Inflammatory macrophage (primary cell): ENCODE results near the gene C6orf89.
"Not testable (repeated sequence)": the region's sequence is repeated elsewhere in the genome, so short reads cannot be mapped to it uniquely, and the experiment has no call there.

Source experiments
- DNase-seq, 2 donors: peaks; one replicate each; pipeline ENCODE4 v3.0.0-alpha.2; 2020 to 2022

C6orf89 gene

GRCh38 chr6:36924778-36925374, 39.1 kb downstream of the C6orf89 start:
- DNase-seq: no peak

GRCh38 chr6:36925809-36926208, 40.1 kb downstream of the C6orf89 start:
- no peak for DNase-seq

- DNase-seq: no peak
These were observed 41.2 kb downstream of the C6orf89 start for GRCh38 chr6:36926708-36927513.

- DNase-seq: no peak
These were observed 42.2 kb downstream of the C6orf89 start for GRCh38 chr6:36927691-36928546.

GRCh38 chr6:36928547-36928918, 42.8 kb downstream of the C6orf89 start:
- DNase-seq: no peak

GRCh38 chr6:36929152-36929551, 43.4 kb downstream of the C6orf89 start:
- no peak for DNase-seq

- no peak for DNase-seq
These were observed 43.9 kb downstream of the C6orf89 start for GRCh38 chr6:36929607-36930006.

GRCh38 chr6:36930483-36930882, 44.7 kb downstream of the C6orf89 start:
- DNase-seq: no peak

- no peak for DNase-seq
These were observed 47.4 kb downstream of the C6orf89 start for GRCh38 chr6:36933102-36933501.

GRCh38 chr6:36933519-36933918, 47.8 kb downstream of the C6orf89 start:
- DNase-seq: no peak

GRCh38 chr6:36934901-36935300, 49.1 kb downstream of the C6orf89 start:
- DNase-seq: no peak

- DNase-seq: no peak
These were observed 51.1 kb downstream of the C6orf89 start for GRCh38 chr6:36936824-36937223.

- no peak for DNase-seq
These were observed 52.1 kb downstream of the C6orf89 start for GRCh38 chr6:36937896-36938295.

- no peak for DNase-seq
These were observed 52.8 kb downstream of the C6orf89 start for GRCh38 chr6:36938536-36938935.

- not testable (repeated sequence) for DNase-seq
These were observed 53.3 kb downstream of the C6orf89 start for GRCh38 chr6:36939005-36939404.

GRCh38 chr6:36940027-36940426, 54.3 kb downstream of the C6orf89 start:
- no peak for DNase-seq

GRCh38 chr6:36941561-36941960, 55.8 kb downstream of the C6orf89 start:
- not testable (repeated sequence) for DNase-seq

GRCh38 chr6:36942329-36942728, 56.6 kb downstream of the C6orf89 start:
- DNase-seq: not testable (repeated sequence)

GRCh38 chr6:36944650-36945049, 58.9 kb downstream of the C6orf89 start:
- DNase-seq: no peak

GRCh38 chr6:36945301-36945700, 59.5 kb downstream of the C6orf89 start:
- DNase-seq: no peak

GRCh38 chr6:36946526-36946925, 60.8 kb downstream of the C6orf89 start:
- DNase-seq: no peak

- DNase-seq: no peak
These were observed 62.0 kb downstream of the C6orf89 start for GRCh38 chr6:36947570-36948351.

- not testable (repeated sequence) for DNase-seq
These were observed 63.3 kb downstream of the C6orf89 start for GRCh38 chr6:36949076-36949475.
